Brain microvascular endothelial cell (primary cell): Measurements from ENCODE around the gene MICAL2.

ENCODE experiments used
- DNase-seq: peaks from one replicate; pipeline ENCODE4 v3.0.0-alpha.2; 2020
- H3K27ac ChIP-seq: fragments of 250-450 bp; sonication (Bioruptor Pico); 2 replicates; pipeline ENCODE4 v1.5.1; 2020; ENCODE audit warnings: mild to moderate bottlenecking, moderate library complexity
- H3K27me3 ChIP-seq: fragments of 250-450 bp; sonication (Bioruptor Pico); replicated peaks from 2 replicates; pipeline ENCODE4 v1.5.1; 2020; ENCODE audit warnings: mild to moderate bottlenecking
- H3K36me3 ChIP-seq: fragments of 250-450 bp; sonication (Bioruptor Pico); replicated peaks from 2 replicates; pipeline ENCODE4 v1.5.1; 2020; ENCODE audit warnings: mild to moderate bottlenecking
- H3K4me3 ChIP-seq: 2 replicates; pipeline ENCODE4 v1.5.1; 2011; ENCODE audit warnings: low read depth, mild to moderate bottlenecking, control low read depth, low read length, moderate library complexity
- in situ Hi-C: cut with HindIII; loops from 2 replicates; pipeline ENCODE4 v1.10.0; 2017; ENCODE audit warnings: low sequenced_read_pairs, low pct_ligation_motif_present
- TF ChIP-seq, protein P1 (sequence below): IDR thresholded peaks from 2 replicates; pipeline ENCODE4 v1.5.1; 2011; ENCODE audit warnings: low read depth, mild to moderate bottlenecking, moderate library complexity, low read length, control low read depth, inconsistent platforms; ENCODE audit errors: missing control alignments

MICAL2 gene

DNA sequence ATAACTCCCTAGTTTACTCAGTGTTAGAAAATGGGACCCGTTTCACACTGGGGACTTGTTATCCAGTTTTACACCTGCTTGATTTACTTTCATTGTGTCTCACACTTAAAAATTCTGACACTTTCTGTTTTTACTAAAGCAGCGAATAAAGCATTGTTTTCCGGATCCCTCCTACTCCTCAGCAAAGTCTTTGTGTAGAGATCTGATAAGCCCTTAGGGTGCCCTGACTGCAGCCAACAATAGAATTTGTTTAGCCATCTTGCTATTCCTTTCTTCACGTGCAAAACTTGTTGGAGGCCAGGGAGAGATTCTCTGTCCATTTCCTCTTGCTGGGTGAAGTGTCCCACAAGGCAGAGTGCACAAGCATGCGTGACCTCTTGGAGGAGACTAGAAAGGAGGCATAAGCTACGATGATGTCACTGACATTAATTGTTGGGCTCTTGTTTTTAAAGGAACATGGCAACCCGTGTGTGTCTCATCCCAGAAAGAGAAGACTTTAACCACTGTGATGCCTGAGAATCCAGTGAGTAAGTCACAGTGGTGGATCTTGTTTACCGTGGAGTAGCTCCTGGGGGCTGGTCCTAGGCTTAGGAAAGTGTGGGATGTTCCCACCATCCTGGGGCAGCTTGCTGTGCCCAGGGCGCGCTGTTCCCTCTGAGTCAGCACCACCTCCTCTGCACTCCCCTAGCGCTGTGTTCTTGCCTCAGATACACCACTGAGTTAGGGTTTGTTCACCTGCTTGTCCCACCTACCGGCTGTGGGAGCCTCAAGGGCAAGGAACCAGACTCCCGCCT lies 27.7 kb downstream of the MICAL2 start:
- TF ChIP-seq, protein P1, sequence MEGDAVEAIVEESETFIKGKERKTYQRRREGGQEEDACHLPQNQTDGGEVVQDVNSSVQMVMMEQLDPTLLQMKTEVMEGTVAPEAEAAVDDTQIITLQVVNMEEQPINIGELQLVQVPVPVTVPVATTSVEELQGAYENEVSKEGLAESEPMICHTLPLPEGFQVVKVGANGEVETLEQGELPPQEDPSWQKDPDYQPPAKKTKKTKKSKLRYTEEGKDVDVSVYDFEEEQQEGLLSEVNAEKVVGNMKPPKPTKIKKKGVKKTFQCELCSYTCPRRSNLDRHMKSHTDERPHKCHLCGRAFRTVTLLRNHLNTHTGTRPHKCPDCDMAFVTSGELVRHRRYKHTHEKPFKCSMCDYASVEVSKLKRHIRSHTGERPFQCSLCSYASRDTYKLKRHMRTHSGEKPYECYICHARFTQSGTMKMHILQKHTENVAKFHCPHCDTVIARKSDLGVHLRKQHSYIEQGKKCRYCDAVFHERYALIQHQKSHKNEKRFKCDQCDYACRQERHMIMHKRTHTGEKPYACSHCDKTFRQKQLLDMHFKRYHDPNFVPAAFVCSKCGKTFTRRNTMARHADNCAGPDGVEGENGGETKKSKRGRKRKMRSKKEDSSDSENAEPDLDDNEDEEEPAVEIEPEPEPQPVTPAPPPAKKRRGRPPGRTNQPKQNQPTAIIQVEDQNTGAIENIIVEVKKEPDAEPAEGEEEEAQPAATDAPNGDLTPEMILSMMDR = peak; percentile 3
- peak; percentile 89 for DNase-seq
- peak overlapping the region; percentile 88 for H3K27ac ChIP-seq
- peaks cover 86% of the 10 kb centered on the region for H3K36me3 ChIP-seq
- no peak overlapping the region for H3K4me3 ChIP-seq
- no peaks in the 10 kb centered on the region for H3K27me3 ChIP-seq
- in situ Hi-C loops = no loop called here

DNA sequence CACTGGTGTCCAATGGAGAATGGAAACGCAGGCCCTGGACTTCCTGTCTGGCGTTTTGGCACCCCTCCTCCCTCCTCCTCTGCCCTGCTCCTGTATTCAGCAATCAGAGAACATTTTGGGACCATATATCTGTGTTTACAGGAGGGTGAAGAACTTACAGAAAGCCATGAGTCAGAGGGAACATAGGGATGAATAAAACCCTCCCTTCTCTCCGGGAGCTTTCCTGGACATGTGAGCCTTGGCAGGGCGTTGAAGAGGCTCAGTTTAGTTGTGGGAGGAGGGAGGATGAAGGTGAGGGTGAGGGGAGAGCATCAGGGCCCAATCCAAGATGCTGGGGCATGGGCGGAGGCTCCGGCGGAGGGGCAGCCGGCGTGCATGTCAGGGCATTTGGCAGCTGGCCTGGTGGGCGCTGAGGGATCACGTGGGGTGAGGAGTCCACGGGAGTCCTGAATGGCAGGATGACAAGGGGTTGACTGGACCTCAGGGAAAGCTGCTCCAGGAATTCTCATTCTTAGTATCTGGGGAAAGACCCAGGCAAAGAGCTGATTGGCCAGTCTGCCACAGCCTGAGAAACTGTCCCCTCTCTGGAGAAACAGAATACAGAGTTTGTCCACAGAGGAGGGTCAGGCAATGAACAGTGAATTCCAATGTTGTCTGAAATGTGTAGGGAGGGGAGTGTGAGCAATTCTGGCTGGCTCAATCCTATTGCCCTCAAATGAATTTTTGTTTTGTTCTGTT lies 28.9 kb downstream of the MICAL2 start:
- peak; percentile 56 for DNase-seq
- Histone ChIP-seq H3K4me3 (no peak overlapping the region), H3K27me3 (no peaks in the 10 kb centered on the region), H3K27ac (peak overlapping the region; percentile 88), H3K36me3 (peaks cover 78% of the 10 kb centered on the region)
- in situ Hi-C loops = no loop called here
- TF ChIP-seq, protein P1 = no peak

DNA sequence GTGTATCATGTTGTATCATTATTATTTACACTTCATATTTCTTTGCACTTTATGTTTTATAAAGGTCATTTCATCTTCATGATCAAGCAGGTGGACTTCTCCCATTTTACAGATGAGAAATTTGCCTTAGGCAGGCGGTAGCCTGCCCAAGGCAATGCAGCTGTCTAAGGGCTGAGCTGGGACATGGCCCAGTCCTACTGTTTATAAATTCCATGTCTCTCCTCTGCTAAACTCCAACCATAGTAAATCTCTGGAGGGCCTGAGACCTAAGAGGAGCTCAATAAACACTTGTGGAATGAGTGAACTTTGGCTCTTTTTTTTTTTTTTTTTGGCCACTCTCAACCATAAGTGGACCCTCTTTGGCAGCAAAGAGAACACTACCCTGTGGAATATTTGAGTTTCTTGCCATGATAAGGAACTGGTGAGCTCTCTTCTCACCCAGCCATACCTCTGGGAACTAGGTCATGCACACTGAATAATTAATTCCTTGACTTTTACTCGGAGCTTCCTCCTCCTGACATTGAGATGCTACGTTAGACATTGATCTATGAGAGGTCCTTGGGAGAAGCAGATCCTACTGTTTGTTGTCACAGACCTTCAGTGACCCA lies 29.9 kb downstream of the MICAL2 start:
- H3K36me3 ChIP-seq = peaks cover 88% of the 10 kb centered on the region
- no peaks in the 10 kb centered on the region for H3K27me3 ChIP-seq
- no peak for DNase-seq
- in situ Hi-C loops = no loop called here
- H3K4me3 ChIP-seq = no peak overlapping the region
- TF ChIP-seq, protein P1 = no peak
- H3K27ac ChIP-seq = peak overlapping the region; percentile 88

DNA sequence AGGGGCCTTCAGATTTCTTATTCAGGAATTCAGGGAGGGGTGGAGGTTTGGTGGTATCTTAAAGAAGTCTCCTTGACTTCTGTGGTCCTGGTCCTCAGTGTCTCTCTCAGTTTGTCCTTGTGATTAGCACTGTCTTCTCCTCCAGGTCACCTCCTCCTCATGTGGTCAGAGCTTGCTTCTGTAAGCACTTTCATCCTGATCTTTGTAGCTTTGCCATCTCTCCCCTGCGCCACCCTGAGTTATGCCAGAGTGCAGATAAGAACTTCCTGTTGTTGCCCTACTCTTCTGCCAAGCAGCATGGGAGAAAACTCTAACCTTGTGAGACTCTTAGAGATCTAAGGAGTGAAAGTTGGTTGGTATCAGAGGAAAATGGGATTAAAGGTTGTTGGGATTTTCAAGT lies 30.9 kb downstream of the MICAL2 start:
- H3K36me3 ChIP-seq = peaks cover 84% of the 10 kb centered on the region
- in situ Hi-C loops = no loop called here
- DNase-seq = no peak
- H3K27ac ChIP-seq = peak overlapping the region; percentile 88
- H3K4me3 ChIP-seq = no peak overlapping the region
- no peaks in the 10 kb centered on the region for H3K27me3 ChIP-seq
- TF ChIP-seq, protein P1 = no peak

DNA sequence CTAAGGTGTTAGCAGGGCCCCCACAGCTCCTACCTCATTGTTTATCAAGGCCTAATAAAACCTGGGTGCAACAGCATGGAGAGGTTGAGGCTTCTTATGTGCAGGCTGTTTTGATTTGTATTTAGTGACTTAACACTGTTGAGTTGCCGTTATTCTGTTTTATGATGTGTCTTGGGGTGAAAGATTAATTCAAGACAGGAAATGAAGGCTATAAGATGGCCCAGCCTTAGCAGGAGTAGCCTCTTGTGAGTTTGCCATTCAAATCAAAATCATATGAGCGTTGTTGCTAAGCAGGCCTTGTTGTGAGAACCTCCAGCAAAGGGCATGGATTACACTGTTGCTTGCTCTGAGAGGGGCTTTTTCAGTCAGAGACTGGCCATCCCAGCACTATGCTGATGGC lies 31.8 kb downstream of the MICAL2 start:
- Histone ChIP-seq H3K27ac (peak overlapping the region; percentile 85), H3K4me3 (no peak overlapping the region), H3K36me3 (peaks cover 80% of the 10 kb centered on the region), H3K27me3 (no peaks in the 10 kb centered on the region)
- in situ Hi-C loops = no loop called here
- no peak for DNase-seq
- TF ChIP-seq, protein P1 = no peak
